Gastroesophageal sphincter (tissue), 4 donors: Measurements from ENCODE around the gene ZNF296. TPM values are rescaled to one million over a fixed set of nuclear protein-coding genes. Genes with fewer than 3 reads are reported as not detected.

ENCODE experiments used
- small RNA-seq, 4 donors: library from RNA; depleted of rRNA; stranded (forward); fragments of <200 nt; gene quantifications; one replicate each; pipeline ENCODE3, GENCODE V24; 2016
- total RNA-seq, 4 donors: library from RNA; depleted of rRNA; stranded (reverse); fragments of >200 nt; gene quantifications; one replicate each; pipeline ENCODE4 v1.1.0, GENCODE V29; 2016

ZNF296 gene
- total RNA-seq, 4 donors from 2014 or later, result 0.50 TPM; not detected in 3

Small RNAs within 50 kb of the gene (small RNA-seq; reads per million reads assigned to genes)
- gene RNU6-611P, result 0 reads per million in 4 donors

Other genes with a start within 250 kb of the ZNF296 start
- 10 to 100 TPM; 27.6 to 47.8 (median 41.6) TPM for gene NECTIN2, start 230.2 kb downstream of the ZNF296 start, total RNA-seq
- gene TOMM40, start 185.2 kb downstream of the ZNF296 start, total RNA-seq, result 10 to 100 TPM; 30.7 to 41.2 (median 33.7) TPM
- gene APOE, start 170.7 kb downstream of the ZNF296 start, total RNA-seq, result 10 to 100 TPM in 3 of 4 donors, 1 to 10 TPM in 1; 7.8 to 44.4 (median 31.7) TPM
- 1 to 10 TPM in 2 of 4 donors, not detected in 2; 2.2 to 4.8 TPM for gene APOC1, start 161.9 kb downstream of the ZNF296 start, total RNA-seq
- gene APOC4, start 134.2 kb downstream of the ZNF296 start, total RNA-seq, result not detected
- gene APOC2, start 130.4 kb downstream of the ZNF296 start, total RNA-seq, result not detected
- 10 to 100 TPM; 41.7 to 76.3 (median 43.2) TPM for gene CLPTM1, start 121.1 kb downstream of the ZNF296 start, total RNA-seq
- gene RELB, start 75.0 kb downstream of the ZNF296 start, total RNA-seq, result 1 to 10 TPM; 4.0 to 9.2 (median 6.0) TPM
- 10 to 100 TPM; 33.6 to 82.5 (median 54.7) TPM for gene CLASRP, start 37.4 kb downstream of the ZNF296 start, total RNA-seq
- gene GEMIN7, start 2.8 kb upstream of the ZNF296 start, total RNA-seq, result 10 to 100 TPM in 3 of 4 donors, 1 to 10 TPM in 1; 6.4 to 17.6 (median 14.8) TPM
- gene PPP1R37, start 16.7 kb upstream of the ZNF296 start, total RNA-seq, result 10 to 100 TPM; 22.6 to 51.4 (median 24.6) TPM
- gene NKPD1, start 84.5 kb upstream of the ZNF296 start, total RNA-seq, result under 1 TPM in 2 of 4 donors, not detected in 2; 0.16 to 0.39 TPM
- 10 to 100 TPM; 16.2 to 24.0 (median 20.7) TPM for gene TRAPPC6A, start 101.8 kb upstream of the ZNF296 start, total RNA-seq
- 10 to 100 TPM in 1 of 4 donors, 1 to 10 TPM in 3; 5.0 to 17.0 (median 7.8) TPM for gene BLOC1S3, start 102.3 kb upstream of the ZNF296 start, total RNA-seq
- 1 to 10 TPM; 1.2 to 2.9 (median 2.0) TPM for gene EXOC3L2, start 168.9 kb upstream of the ZNF296 start, total RNA-seq
- gene MARK4, start 174.8 kb upstream of the ZNF296 start, total RNA-seq, result 10 to 100 TPM; 14.0 to 35.5 (median 20.6) TPM
- under 1 TPM in 2 of 4 donors, not detected in 2; 0.17 to 0.73 TPM for gene CKM, start 246.4 kb upstream of the ZNF296 start, total RNA-seq